Measurements from ENCODE around the gene AP4M1.
"Not testable (repeated sequence)": the region's sequence is repeated elsewhere in the genome, so short reads cannot be mapped to it uniquely, and the experiment has no call there.

Gene AP4M1

GRCh38 chr7:100137851-100138760 is 36.7 kb downstream of the AP4M1 start:
- no peak for DNase-seq

- no peak for DNase-seq
Measured at GRCh38 chr7:100141555-100141949, 40.1 kb downstream of the AP4M1 start.

- DNase-seq: no peak
Measured at GRCh38 chr7:100142461-100142860, 41.0 kb downstream of the AP4M1 start.

GRCh38 chr7:100146350-100146749 is 44.9 kb downstream of the AP4M1 start:
- DNase-seq: not testable (repeated sequence)

DNA sequence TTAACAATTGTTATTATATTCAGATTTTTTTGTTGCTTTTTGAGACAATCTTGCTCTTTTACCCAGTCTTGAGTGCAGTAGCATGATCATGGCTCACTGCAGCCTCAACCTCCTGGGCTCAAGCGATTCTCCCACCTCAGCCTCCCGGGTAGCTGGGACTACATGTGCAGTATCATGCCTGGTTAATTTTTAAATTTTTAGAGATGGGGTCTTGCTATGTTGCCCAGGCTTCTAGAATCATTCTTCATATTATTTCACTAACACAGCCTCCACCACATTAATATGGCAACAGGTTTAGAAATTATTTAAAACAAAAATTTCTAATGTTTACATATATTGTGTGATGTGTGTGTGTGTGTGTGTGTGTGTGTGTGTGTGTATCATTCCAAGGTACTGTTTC is 45.8 kb downstream of the AP4M1 start:
- no peak for DNase-seq

- no peak for DNase-seq
Measured at GRCh38 chr7:100148225-100148558, 46.7 kb downstream of the AP4M1 start.

DNA sequence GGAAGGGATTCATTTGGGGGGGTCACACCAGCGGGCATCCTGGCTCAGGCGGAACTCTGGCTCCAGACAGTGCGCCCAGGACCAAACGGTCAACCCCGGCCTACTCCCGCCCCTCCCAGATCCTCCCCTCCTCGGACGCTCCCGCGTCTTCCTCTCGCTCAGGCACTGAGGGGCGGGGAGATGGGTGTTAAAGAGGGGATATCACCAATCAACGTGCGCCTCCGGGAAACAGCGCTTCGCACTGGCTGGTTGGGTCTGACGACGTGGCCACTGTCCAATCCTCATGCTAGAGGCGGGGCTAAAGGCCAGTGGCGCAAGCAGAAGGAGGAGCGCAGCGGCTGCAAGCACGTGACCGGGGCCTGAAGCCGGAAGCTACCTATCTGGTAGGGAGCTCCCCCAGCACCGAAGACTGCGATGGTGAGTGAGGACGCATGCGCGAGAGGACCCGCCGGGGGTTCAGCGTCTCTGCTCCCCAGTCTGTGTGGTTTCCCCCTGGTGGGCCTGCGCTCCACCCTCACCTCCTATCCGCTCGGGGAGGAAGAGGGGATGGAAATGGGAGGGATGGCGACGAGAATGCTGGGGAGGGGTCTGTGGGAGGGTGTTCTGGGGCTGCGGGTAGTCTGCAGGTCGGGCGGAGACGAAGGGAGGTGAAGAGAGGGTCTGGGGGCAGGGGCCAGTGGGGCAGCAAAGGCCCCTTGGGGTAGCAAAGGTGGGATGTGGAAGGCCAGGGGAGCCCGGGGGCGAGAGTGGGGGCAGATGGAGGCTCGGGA is 47.3 kb downstream of the AP4M1 start, which contains the start of gene LAMTOR4:
LAMTOR4 (plus strand) TSS at position 360 of the 770 bp plus-strand sequence; CDS start at position 415, 55 bp downstream.
- peak; percentile 99 for DNase-seq

DNA sequence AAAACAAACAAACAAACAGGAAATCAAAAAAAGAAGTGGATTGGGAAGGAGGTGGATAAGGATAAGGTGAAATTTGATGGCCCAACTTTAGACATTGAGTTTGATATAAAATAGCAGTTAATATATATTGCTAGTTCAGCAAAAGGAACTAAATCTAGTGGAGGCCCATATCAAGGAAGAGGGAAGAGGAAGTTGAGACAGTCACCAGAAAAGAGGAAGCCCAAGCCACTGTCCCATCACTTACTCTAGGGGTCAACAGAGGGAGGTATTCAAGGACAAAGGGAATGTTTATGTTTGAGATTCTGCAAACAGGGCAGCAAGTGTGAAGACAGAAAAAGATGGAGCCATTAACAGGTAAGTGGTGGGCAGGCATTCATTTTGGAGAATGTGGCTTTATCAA is 51.0 kb downstream of the AP4M1 start:
- no peak for DNase-seq

DNA sequence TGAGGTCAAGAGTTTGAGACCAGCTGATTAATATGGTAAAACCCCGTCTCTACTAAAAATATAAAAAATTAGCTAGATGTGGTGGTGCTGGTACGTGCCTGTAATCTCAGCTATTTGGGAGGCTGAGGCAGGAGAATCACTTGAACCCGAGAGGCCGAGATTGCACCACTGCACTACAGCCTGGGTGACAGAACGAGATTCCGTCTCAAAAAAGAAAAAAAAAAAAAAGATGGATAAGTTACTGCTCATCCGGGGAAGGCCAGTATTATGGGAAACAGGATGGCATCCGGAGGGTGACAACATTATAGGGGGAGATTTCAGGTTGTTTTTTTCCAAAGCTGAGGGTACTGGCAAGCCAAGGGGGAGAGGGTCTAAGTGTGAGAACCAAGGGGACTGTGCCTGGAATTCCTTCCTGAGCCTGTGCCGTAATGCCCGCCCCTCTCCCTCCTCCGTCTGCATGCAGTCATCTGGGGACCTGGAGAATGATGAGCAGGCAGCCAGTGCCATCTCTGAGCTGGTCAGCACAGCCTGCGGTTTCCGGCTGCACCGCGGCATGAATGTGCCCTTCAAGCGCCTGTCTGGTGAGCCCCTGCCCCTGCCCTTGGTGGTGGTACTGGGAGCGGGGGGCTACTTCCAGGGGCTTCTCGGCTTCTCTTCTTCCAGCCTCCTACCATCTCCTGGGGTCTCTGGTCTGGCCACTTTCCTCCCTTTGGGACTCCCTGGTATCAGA is 51.7 kb downstream of the AP4M1 start:
- DNase-seq: no peak

- DNase-seq: no peak
Measured at GRCh38 chr7:100153708-100154535, 52.5 kb downstream of the AP4M1 start.

GRCh38 chr7:100154651-100155491 is 53.4 kb downstream of the AP4M1 start:
- no peak for DNase-seq

- DNase-seq: no peak
Measured at GRCh38 chr7:100155553-100156317, 54.3 kb downstream of the AP4M1 start.

- no peak for DNase-seq
Measured at GRCh38 chr7:100156331-100157068, 55.1 kb downstream of the AP4M1 start.

DNA sequence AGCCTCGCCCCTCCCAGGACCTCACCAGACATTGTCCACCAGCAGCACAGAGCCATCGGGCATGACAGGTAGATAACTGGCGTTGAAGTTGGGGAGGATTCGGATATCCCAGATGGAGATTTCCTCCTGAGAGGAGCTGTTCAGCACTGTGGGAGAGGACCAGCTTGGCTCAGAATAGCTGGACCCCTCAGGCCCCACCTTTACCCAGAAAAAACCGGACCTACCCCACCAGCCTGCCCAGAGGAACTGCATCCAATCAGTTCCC is 55.6 kb downstream of the AP4M1 start:
- DNase-seq: no peak

DNA sequence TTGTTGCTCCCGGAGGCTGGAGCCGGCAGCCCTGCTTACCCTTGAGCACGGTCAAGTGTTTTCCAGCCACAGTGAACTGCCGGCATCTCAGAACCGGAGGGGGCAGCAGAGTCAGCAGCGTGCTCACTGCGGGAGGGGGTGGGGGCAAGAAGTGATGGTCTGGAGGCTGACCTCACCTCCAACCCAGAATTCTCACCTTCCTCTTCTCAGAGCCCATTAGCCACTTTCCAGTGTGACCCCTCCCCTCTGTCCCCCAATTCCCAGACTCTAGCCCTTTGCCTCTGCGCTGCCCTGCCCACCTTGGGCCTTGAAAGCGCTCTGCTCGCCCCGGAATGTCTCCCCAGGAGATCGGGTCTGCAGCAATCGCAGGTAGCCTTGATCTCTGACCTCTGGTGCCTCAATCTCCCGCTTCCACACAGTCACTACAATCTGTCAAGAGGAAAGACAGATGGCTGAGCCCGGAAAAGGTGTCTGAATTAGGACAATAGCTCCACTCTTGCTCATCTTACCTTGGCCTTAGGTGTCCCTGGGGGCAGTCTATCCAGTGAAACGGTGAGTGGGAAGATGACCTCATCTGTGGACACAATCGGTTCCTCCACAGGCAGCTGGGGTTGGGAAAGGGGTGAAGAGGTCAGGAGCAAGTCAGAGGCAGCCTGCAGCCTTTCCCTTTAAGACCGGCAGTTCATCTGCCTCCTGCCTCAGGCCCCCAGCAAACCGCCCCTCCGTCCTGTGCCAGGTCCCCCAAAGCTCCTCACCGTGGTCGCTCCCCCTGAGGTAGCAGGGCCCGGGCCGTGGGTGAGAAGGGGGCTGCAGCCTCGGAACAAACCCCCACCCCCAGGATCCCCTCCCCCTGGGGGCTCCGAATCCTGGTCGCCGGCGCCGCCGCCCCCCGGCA is 56.1 kb downstream of the AP4M1 start:
- DNase-seq: no peak
